OCI-LY3 (cell line): ENCODE data around the gene LCN2.

ENCODE experiments used
- H2AFZ ChIP-seq: fragments of 200-600, 300-600 bp; shearing (Covaris generic); 2 replicates; pipeline ENCODE4 v1.6.0; 2014; ENCODE audit warnings: antibody characterized with exemption, low read depth, low read length
- H3K27ac ChIP-seq: fragments of 200-600, 300-600 bp; sonication (generic); 2 replicates; pipeline ENCODE4 v1.5.1; 2014; ENCODE audit warnings: mild to moderate bottlenecking, low read length, moderate library complexity, mixed read lengths
- H3K27me3 ChIP-seq: fragments of 200-600, 300-600 bp; sonication (generic); 2 replicates; pipeline ENCODE4 v1.6.1; 2014; ENCODE audit warnings: low read depth, low read length, mixed read lengths
- H3K36me3 ChIP-seq: fragments of 200-600, 300-600 bp; sonication (generic); replicated peaks from 2 replicates; pipeline ENCODE3; 2014; ENCODE audit warnings: low read depth, low read length, mixed read lengths
- H3K4me1 ChIP-seq: fragments of 300-600, 200-600 bp; sonication (generic); 2 replicates; pipeline ENCODE4 v1.6.1; 2014; ENCODE audit warnings: low read length, mixed read lengths
- H3K4me2 ChIP-seq: fragments of 200-600, 300-600 bp; sonication (generic); 2 replicates; pipeline ENCODE4 v1.6.1; 2014; ENCODE audit warnings: low read length, mixed read lengths
- H3K4me3 ChIP-seq: fragments of 300-600, 200-600 bp; sonication (generic); 2 replicates; pipeline ENCODE4 v1.5.1; 2014; ENCODE audit warnings: antibody characterized with exemption, mild to moderate bottlenecking, low read length, moderate library complexity
- H3K79me2 ChIP-seq: fragments of 300-600, 200-600 bp; shearing (Covaris generic); 2 replicates; pipeline ENCODE4 v1.6.1; 2014; ENCODE audit warnings: mild to moderate bottlenecking, low read length, mixed read lengths
- H3K9ac ChIP-seq: fragments of 300-600, 200-600 bp; shearing (Covaris generic); 2 replicates; pipeline ENCODE4 v1.6.0; 2014; ENCODE audit warnings: mild to moderate bottlenecking, low read length, moderate library complexity
- H3K9me3 ChIP-seq: fragments of 200-600, 300-600 bp; shearing (Covaris generic); 2 replicates; pipeline ENCODE4 v1.6.1; 2014; ENCODE audit warnings: low read length, mixed read lengths; ENCODE audit not compliant: insufficient read depth
- H4K20me1 ChIP-seq: fragments of 200-600, 300-600 bp; sonication (generic); 2 replicates; pipeline ENCODE4 v1.6.1; 2016; ENCODE audit warnings: low read length, mixed read lengths; ENCODE audit not compliant: insufficient read depth
- CTCF ChIP-seq: fragments of 200-600, 300-600 bp; sonication (generic); IDR thresholded peaks from 2 replicates; pipeline ENCODE4 v1.5.1; 2014; ENCODE audit warnings: antibody characterized with exemption, low read length, low read depth
- EZH2phosphoT487 ChIP-seq: fragments of 200-600 bp; shearing (Covaris generic); IDR thresholded peaks from 2 replicates; pipeline ENCODE4 v1.6.1; 2018; ENCODE audit warnings: antibody characterized with exemption, mixed run types, low read depth

Gene LCN2

DNA sequence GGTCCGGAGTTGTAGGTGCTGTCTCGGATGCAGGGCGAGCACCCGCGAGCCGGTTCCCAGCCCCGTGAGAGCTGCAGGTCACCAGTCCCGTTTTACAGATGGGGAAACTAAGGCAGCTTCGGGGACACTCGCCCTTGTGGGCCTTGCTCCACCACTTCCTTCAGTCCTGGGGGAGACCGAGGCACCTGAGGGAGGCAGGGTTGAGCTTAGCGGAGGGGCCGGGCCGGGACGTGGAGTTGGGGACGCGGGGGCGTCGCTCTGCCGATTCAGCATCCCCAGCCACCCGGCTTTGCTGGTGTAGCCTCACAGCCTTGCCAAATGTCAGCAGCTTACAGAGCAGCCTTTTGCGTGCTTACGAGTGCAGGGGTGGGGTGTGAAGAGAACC is 11.3 kb downstream of the LCN2 start:
- peak overlapping the region; percentile 85 for H3K9ac ChIP-seq
- H3K36me3 ChIP-seq = peaks cover 16% of the 10 kb centered on the region
- H4K20me1 ChIP-seq = no peaks in the 10 kb centered on the region
- H3K4me3 ChIP-seq = peak overlapping the region; percentile 89
- H3K4me2 ChIP-seq = peak overlapping the region; percentile 79
- H2AFZ ChIP-seq = peak overlapping the region; percentile 83
- no peaks in the 10 kb centered on the region for H3K9me3 ChIP-seq
- peaks cover 8% of the 10 kb centered on the region for H3K79me2 ChIP-seq
- TF ChIP-seq EZH2phosphoT487 = no peak
- no peak for TF ChIP-seq CTCF
- H3K27me3 ChIP-seq = no peaks in the 10 kb centered on the region
- H3K27ac ChIP-seq = 0 out of 2 replicates have a peak overlapping the region, but pooled peaks have one; percentile 7
- peaks cover 12% of the 10 kb centered on the region for H3K4me1 ChIP-seq

GRCh38 chr9:128161215-128161902 is 12.1 kb downstream of the LCN2 start:
- no peak overlapping the region for H2AFZ ChIP-seq
- H3K9ac ChIP-seq = peak overlapping the region; percentile 85; the same call in 1 of the 2 replicates
- TF ChIP-seq EZH2phosphoT487 = no peak
- no peak for TF ChIP-seq CTCF
- no peaks in the 10 kb centered on the region for H3K27me3 ChIP-seq
- H3K9me3 ChIP-seq = no peaks in the 10 kb centered on the region
- peak overlapping the region; percentile 89 for H3K4me3 ChIP-seq
- peak overlapping the region; percentile 79 for H3K4me2 ChIP-seq
- peaks cover 8% of the 10 kb centered on the region for H3K79me2 ChIP-seq
- H4K20me1 ChIP-seq = no peaks in the 10 kb centered on the region
- peaks cover 12% of the 10 kb centered on the region for H3K4me1 ChIP-seq
- H3K36me3 ChIP-seq = peaks cover 21% of the 10 kb centered on the region
- H3K27ac ChIP-seq = no peak overlapping the region

DNA sequence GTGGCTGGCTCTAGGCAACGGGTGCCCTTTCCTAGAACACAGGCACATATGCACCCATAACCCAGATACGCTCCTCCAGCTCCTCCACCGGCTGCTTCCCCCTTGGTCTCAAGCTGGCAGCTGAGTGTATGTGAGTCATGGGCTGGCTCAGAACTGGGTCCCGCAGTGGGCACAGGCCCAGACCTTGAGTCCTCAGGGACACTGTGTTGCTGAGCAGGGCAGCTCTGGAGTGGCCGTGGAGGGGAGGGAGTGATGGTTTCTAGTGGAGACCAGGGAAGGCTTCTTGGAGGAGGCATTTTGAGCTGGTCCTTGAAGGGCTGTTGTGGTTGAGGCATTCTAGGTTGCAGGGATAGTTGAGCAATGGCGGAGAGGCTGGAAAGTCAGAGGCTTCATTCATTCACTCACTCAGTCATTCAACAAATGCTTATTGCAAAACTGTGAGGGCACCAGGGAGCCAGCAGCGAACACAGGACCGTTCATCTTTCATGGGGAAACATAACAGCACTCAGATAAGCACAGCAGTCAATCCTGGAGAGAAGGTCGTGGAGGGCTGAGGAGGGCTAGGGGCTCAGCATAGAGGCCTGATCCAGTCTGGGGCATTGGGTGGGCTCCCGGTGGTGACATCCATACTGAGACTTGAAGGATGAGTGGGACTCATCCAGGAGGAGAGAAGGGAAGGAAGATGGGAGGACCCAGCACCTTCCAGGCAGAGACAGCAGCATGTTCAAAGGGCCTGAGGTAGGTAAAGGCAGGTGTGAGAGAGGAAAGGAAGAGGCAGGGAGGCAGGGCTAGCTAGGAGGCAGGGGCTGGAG is 13.2 kb downstream of the LCN2 start:
- peaks cover 8% of the 10 kb centered on the region for H3K79me2 ChIP-seq
- peaks cover 12% of the 10 kb centered on the region for H3K4me1 ChIP-seq
- H3K36me3 ChIP-seq = peaks cover 31% of the 10 kb centered on the region
- TF ChIP-seq CTCF = no peak
- no peak for TF ChIP-seq EZH2phosphoT487
- no peaks in the 10 kb centered on the region for H3K9me3 ChIP-seq
- H3K4me3 ChIP-seq = no peak overlapping the region
- no peaks in the 10 kb centered on the region for H4K20me1 ChIP-seq
- H3K9ac ChIP-seq = no peak overlapping the region
- H3K4me2 ChIP-seq = no peak overlapping the region
- no peaks in the 10 kb centered on the region for H3K27me3 ChIP-seq
- no peak overlapping the region for H2AFZ ChIP-seq
- H3K27ac ChIP-seq = no peak overlapping the region

DNA sequence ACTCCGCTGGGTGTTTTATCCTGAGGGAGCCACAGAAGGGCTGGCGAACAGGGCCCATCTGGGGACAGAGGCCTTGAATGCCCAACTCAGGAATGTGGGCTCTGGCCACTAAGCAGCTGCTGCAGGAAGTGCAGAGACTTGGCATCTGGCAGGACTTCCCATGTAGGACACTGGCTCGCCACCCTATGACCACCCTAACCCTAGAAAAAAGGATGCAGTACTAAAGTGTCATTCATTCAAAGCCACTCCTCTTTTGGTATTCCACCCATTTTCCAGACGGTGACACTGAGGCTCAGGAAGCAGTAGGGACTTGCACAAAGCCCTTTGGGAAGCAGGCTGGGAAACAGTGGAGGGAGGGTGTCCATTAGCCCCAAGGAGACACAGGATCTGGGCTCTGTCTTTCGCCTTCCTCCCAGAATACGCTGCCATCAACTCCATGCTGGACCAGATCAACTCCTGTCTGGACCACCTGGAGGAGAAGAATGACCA is 13.8 kb downstream of the LCN2 start:
- no peaks in the 10 kb centered on the region for H3K9me3 ChIP-seq
- H4K20me1 ChIP-seq = no peaks in the 10 kb centered on the region
- no peaks in the 10 kb centered on the region for H3K27me3 ChIP-seq
- no peak overlapping the region for H3K27ac ChIP-seq
- no peak overlapping the region for H3K9ac ChIP-seq
- TF ChIP-seq EZH2phosphoT487 (no peak), CTCF (no peak)
- H3K4me3 ChIP-seq = no peak overlapping the region
- no peak overlapping the region for H2AFZ ChIP-seq
- peaks cover 8% of the 10 kb centered on the region for H3K79me2 ChIP-seq
- H3K36me3 ChIP-seq = peaks cover 36% of the 10 kb centered on the region
- H3K4me1 ChIP-seq = peaks cover 12% of the 10 kb centered on the region
- no peak overlapping the region for H3K4me2 ChIP-seq
